Smooth muscle cell (in vitro differentiated cells): ENCODE results near the gene RAB40B. TPM values are rescaled to one million over a fixed set of nuclear protein-coding genes. Genes with fewer than 3 reads are reported as not detected.

Experiments used
- DNase-seq: peaks from one replicate; lab custom pipeline; 2025; ENCODE audit not compliant: unreplicated experiment; lab: John Stamatoyannopoulos, UW
- H2AFZ ChIP-seq: fragments of 200-600 bp; sonication (generic); 2 replicates; pipeline ENCODE4 v1.6.0; 2016; ENCODE audit warnings: antibody characterized with exemption, low read depth, mild to moderate bottlenecking
- H3F3A ChIP-seq: fragments of 200-600 bp; sonication (generic); 2 replicates; pipeline ENCODE4 v1.6.0; 2017; ENCODE audit warnings: antibody characterized with exemption, low read depth
- H3K27ac ChIP-seq: fragments of 200-600 bp; sonication (generic); 2 replicates; pipeline ENCODE4 v1.5.1; 2016; ENCODE audit warnings: low read depth, mild to moderate bottlenecking
- H3K27me3 ChIP-seq: fragments of 200-600 bp; sonication (generic); 2 replicates; pipeline ENCODE4 v1.6.1; 2016; ENCODE audit warnings: low read depth, mild to moderate bottlenecking
- H3K36me3 ChIP-seq: fragments of 200-600 bp; sonication (generic); 2 replicates; pipeline ENCODE4 v1.5.1; 2016; ENCODE audit warnings: low read depth
- H3K4me1 ChIP-seq: fragments of 200-600 bp; sonication (generic); 2 replicates; pipeline ENCODE4 v1.5.1; 2016; ENCODE audit warnings: low read depth
- H3K4me2 ChIP-seq: fragments of 200-600 bp; sonication (generic); 2 replicates; pipeline ENCODE4 v1.6.0; 2016; ENCODE audit warnings: mild to moderate bottlenecking
- H3K4me3 ChIP-seq: fragments of 200-600 bp; sonication (generic); 2 replicates; pipeline ENCODE4 v1.5.1; 2016; ENCODE audit warnings: mild to moderate bottlenecking
- H3K79me2 ChIP-seq: fragments of 200-600 bp; sonication (generic); 2 replicates; pipeline ENCODE4 v1.6.0; 2016; ENCODE audit warnings: low read depth, mild to moderate bottlenecking
- H3K9ac ChIP-seq: fragments of 200-600 bp; sonication (generic); 2 replicates; pipeline ENCODE4 v1.6.0; 2016; ENCODE audit warnings: low read depth
- H3K9me3 ChIP-seq: fragments of 200-600 bp; sonication (generic); replicated peaks from 2 replicates; pipeline ENCODE4 v1.5.1; 2016; ENCODE audit warnings: low read depth
- H4K20me1 ChIP-seq: fragments of 200-600 bp; sonication (generic); 2 replicates; pipeline ENCODE4 v1.6.0; 2016; ENCODE audit warnings: low read depth
- CTCF ChIP-seq: fragments of 200-600 bp; sonication (generic); IDR thresholded peaks from 2 replicates; pipeline ENCODE4 v1.5.1; 2017; ENCODE audit warnings: borderline replicate concordance, mild to moderate bottlenecking, antibody characterized with exemption; ENCODE audit not compliant: insufficient read depth, poor library complexity, severe bottlenecking
- WGBS: methylation state at CpG from one replicate; pipeline ENCODE4 v1.1.7; 2016; ENCODE audit warnings: low lambda C conversion rate; 5-methylcytosine and 5-hydroxymethylcytosine counted together
- polyA plus RNA-seq: library from polyadenylated mRNA; unstranded; fragments of >200 nt; fragmentation: Nextera tagmentation; extraction: Ambion mirVana; gene quantifications from 2 replicates; pipeline ENCODE4 v1.2.1, GENCODE V29; 2016
- total RNA-seq: library from RNA; depleted of rRNA; stranded (reverse); fragments of >200 nt; gene quantifications from 2 replicates; pipeline ENCODE4 v1.2.3, GENCODE V29; 2014

The RAB40B gene
- total and polyA plus RNA-seq, 2 experiments from 2014 or later, result 12.0 to 16.0 TPM

GRCh38 chr17:82648742-82649331 is 49.7 kb downstream of the RAB40B start:
- Histone ChIP-seq H3K79me2 (peaks cover 42% of the 10 kb centered on the region), H3K4me2 (peak overlapping the region; percentile 77), H3K4me1 (peaks cover 5% of the 10 kb centered on the region), H4K20me1 (peaks cover 41% of the 10 kb centered on the region), H3K9me3 (no peaks in the 10 kb centered on the region), H3K36me3 (no peaks in the 10 kb centered on the region), H3K27ac (no peak overlapping the region), H3K9ac (no peak overlapping the region), H3K27me3 (no peaks in the 10 kb centered on the region), H3F3A (no peaks in the 10 kb centered on the region), H2AFZ (no peak overlapping the region), H3K4me3 (peak overlapping the region; percentile 45)
- no CpG with 5 or more reads among the region's 37 CpGs for WGBS
- no peak for DNase-seq
- no peak for TF ChIP-seq CTCF

- Histone ChIP-seq H3K79me2 (peaks cover 48% of the 10 kb centered on the region), H3K9ac (peak within 1 kb of the TSS; percentile 97), H3F3A (no peaks in the 10 kb centered on the region), H3K9me3 (no peaks in the 10 kb centered on the region), H4K20me1 (peaks cover 47% of the 10 kb centered on the region), H3K4me1 (peaks cover 5% of the 10 kb centered on the region), H3K27ac (peak within 1 kb of the TSS; percentile 92), H3K27me3 (no peaks in the 10 kb centered on the region), H3K4me2 (peak within 1 kb of the TSS; percentile 99), H2AFZ (no peak within 1 kb of the TSS), H3K36me3 (no peaks in the 10 kb centered on the region), H3K4me3 (peak within 1 kb of the TSS; percentile 82)
- no peak for TF ChIP-seq CTCF
- WGBS, result 0% methylated on average over 26 of the region's 67 CpGs
- peak; percentile 75 for DNase-seq
Measured at GRCh38 chr17:82648165-82648668, 50.3 kb downstream of the RAB40B start, which contains the start of gene WDR45B. WDR45B (minus strand) TSS chr17:82648444; CDS start chr17:82648340, 104 bp downstream.

GRCh38 chr17:82647593-82648164 is 50.8 kb downstream of the RAB40B start:
- DNase-seq, result peak; percentile 32
- Histone ChIP-seq H4K20me1 (peaks cover 52% of the 10 kb centered on the region), H2AFZ (no peak overlapping the region)

More at GRCh38 chr17:82647593-82648164, 50.8 kb downstream of the RAB40B start:
- no peaks in the 10 kb centered on the region for H3K9me3 ChIP-seq
- no peaks in the 10 kb centered on the region for H3K36me3 ChIP-seq
- peaks cover 53% of the 10 kb centered on the region for H3K79me2 ChIP-seq
- peak overlapping the region; percentile 99 for H3K4me2 ChIP-seq
- TF ChIP-seq CTCF, result no peak
- no peaks in the 10 kb centered on the region for H3K27me3 ChIP-seq
- peak overlapping the region; percentile 97 for H3K9ac ChIP-seq
- H3K4me3 ChIP-seq, result peak overlapping the region; percentile 82
- 2% methylated on average over 35 of the region's 54 CpGs for WGBS
- peak overlapping the region; percentile 92 for H3K27ac ChIP-seq
- no peaks in the 10 kb centered on the region for H3F3A ChIP-seq
- peaks cover 5% of the 10 kb centered on the region for H3K4me1 ChIP-seq
